GM18870 (cell line): ENCODE results near the gene PIM1.
"Not testable (repeated sequence)": the region's sequence is repeated elsewhere in the genome, so short reads cannot be mapped to it uniquely, and the experiment has no call there.

Experiments used
- ATAC-seq: cut with Tn5 transposase; IDR thresholded peaks from one replicate; pipeline ENCODE4 v1.9.1; 2021; ENCODE audit warnings: moderate library complexity; ENCODE audit not compliant: unreplicated experiment

PIM1 gene

DNA sequence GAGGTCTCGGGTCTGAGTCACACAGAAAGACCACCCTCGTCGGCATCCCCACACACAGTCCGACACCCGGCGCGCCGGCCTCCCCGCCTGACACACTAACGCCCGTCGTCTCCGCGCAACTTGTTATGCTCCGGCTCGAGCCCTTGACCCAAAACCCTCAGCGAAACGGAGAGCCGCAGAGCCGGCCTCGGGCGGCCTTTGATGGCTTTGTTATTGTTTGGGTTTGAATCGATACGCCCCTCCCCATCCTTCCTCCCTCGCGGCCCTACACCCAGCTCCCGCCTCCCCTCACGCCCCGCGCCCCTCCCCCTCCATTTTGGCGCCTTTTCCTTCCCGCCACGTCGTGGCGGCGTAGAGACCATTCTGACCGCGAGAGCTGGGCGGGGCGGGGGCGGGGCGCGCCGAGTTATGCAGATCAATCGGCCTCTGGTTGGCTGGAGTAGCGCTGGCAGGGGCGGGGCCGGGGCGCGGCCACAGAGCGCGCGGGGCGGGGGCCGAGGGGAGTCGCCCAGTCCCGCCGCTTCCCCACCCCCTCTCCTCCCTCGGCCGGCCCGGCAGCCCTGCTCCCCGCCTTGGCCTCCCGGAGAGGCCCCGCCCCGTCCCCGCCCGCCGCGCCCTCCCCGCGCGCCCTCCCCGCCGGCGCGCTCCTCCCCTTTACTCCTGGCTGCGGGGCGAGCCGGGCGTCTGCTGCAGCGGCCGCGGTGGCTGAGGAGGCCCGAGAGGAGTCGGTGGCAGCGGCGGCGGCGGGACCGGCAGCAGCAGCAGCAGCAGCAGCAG, at the start of gene PIM1:
TSS of gene PIM1 (plus strand) at position 657 of the 777 bp plus-strand sequence. CDS start 424 bp downstream, outside the sequence.
- no peak for ATAC-seq

GRCh38 chr6:37121556-37121955, 48.4 kb upstream of the PIM1 start:
- no peak for ATAC-seq

DNA sequence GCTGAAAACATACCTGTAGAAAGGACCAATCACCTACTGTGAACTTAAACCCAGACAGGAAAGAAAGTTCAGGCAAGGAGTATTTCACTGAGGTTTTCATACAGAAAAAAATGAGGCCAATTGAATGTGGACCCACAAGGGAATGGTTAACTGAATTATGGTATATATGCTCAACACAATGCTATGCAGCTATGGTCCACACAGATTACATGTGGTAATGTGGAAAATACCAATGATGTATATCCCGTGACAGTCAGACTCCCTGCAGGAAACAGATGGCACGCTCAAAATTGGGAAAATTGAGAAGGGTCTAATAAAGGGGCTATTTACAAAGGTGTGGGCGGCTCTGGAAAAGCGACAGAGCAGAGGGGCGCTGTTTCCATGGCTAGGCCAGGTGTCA, 47.1 kb upstream of the PIM1 start:
- ATAC-seq = no peak

GRCh38 chr6:37123957-37124729, 45.8 kb upstream of the PIM1 start:
- no peak for ATAC-seq

- ATAC-seq = no peak
Observed at GRCh38 chr6:37125774-37126492, 44.0 kb upstream of the PIM1 start.

GRCh38 chr6:37126493-37126958, 43.4 kb upstream of the PIM1 start:
- ATAC-seq = no peak

DNA sequence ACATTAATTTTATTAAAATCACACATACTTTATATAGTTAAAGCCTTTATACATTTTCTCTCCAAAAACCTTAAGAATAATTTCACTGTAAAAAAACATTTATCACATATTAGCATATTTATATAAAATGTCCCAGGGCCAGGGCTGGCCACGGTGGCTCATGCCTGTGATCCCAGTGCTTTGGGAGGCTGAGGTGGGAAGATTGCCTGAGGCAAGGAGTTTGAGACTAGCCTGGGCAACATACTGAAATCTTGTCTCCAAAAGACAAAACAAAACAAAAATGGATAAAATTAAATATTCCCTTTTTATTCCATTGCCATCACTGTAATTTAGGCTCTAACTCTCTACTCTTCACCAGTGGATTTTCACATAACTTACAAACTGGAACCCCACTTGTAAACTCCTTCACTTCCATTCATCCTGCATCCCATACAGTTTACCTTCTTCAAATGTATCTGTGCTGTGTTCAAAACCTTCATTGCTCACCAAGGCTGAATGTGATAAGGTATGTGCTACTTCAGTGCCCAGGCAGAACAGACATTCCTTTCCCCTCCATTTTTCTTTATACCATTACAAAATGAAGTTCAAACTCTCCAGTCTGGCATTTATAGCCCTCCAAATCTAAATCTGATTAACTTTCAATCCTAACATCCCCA, 42.9 kb upstream of the PIM1 start:
- ATAC-seq = no peak

DNA sequence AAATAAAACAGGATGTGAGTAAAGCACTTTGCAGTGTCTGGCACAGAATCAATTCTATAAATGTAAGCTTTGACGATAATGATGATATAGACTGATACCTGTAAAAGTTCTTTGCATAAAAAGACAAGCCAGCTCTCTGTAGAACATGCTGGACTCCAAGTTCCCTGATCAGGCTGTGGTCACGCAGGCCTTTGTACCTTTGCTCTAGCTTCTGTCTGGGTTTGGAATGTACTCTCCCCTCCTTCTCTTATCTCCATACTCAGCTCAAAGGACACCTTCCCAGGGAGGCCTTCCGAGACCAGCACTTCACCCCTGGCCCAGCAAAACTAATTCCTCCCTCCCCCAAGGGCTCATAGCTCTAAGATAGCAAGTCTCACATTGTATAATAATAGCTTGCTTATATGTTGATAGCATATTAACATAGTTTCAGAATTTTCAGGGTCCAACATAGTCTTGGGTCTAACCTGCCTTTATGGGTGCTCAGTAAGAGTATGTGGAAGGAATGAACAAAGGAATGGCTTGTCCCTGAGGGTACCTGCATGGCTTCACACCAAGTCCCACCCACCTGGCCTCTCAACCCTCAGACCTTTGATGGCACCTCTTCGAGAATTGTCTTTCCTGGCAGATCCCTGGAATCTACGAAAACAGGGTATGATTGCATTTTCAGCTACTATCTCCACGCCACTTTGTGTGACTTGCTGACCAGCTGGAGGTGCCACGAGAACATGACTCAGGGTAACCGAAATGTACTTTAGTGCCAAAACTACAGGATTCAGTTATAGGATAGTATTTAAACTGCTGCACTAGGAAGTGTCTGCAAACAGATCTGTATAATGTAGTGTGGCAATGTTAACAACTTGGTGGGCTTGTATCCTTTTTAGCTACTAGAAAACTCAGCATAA, 41.7 kb upstream of the PIM1 start:
- ATAC-seq = no peak

GRCh38 chr6:37128863-37129443, 41.0 kb upstream of the PIM1 start:
- ATAC-seq = not testable (repeated sequence)

DNA sequence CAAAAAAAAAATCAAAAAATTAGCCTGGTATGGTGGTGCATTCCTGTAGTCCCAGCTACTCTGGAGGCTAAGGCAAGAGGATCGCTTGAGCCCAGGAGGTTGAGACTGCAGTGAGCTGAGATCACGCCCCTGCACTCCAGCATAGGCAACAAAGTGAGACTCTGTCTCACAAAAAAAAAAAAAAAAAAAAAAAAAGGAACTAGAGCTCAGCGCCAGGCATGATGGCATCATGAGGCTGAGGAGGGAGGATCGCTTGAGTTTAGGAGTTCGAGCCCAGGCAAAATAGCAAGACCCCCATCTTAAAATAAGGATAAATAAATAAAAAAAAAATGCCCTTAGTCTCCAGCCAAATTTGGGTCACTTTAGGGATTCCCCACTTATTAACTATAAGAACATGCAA, 40.4 kb upstream of the PIM1 start:
- no peak for ATAC-seq

- ATAC-seq = no peak
Observed at GRCh38 chr6:37130704-37131103, 39.2 kb upstream of the PIM1 start.

- ATAC-seq = no peak
Observed at GRCh38 chr6:37131104-37131959, 38.6 kb upstream of the PIM1 start.

- ATAC-seq = no peak
Observed at GRCh38 chr6:37131960-37132253, 38.0 kb upstream of the PIM1 start.

DNA sequence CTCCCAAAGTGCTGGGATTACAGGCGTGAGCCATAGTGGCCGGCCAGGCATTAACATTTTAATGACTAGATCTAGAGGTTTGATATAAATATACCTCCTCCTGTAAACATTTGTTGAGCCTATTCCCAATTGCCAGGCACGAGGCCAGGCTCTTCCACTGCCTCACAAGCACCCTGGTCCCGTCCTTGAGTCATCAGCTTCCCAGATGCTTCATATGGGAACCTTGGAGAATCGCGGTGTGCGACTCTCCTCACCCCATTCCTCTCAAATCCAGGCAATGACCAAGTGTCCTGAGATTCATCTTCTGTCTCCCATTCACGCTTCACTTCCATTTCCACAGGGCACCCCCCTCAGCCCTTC, 35.9 kb upstream of the PIM1 start:
- no peak for ATAC-seq

DNA sequence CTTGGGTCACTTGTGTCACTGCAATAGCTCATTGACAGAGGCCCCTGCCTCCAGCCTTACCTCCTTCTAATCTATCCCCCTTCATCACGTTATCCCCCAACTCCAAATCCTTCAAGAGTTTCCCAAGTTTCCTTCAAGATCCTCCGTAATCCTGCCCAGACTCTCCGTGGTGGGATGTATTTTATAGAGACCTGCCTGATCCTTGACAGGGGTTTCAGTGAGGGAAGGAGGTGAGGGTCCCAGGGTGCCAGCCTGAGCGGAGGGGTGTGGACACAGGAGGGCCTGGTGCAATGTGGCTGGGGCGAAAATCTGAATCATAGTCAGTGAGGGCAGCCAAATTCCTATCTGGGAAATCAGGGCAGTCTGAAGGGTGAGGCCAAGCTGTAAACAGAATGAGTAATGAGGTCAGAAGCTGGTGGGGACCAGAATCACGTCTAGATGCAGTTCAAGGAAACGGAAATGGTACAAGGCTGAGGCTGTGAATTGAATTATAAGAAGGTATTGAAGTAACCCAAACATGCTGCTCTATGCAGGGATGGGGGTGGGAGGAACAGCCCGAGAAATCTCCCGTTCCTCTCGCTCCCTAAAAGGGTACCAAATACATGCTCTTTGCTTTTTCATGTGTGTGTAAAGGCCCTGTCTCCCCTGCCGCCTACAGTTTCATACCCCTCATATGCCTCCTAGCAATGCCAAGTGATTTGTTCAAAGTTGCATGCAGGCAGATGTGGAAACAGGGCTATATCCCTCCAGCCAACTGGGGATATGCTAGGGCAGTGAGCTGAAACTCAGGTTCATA, 35.4 kb upstream of the PIM1 start:
- ATAC-seq = no peak

DNA sequence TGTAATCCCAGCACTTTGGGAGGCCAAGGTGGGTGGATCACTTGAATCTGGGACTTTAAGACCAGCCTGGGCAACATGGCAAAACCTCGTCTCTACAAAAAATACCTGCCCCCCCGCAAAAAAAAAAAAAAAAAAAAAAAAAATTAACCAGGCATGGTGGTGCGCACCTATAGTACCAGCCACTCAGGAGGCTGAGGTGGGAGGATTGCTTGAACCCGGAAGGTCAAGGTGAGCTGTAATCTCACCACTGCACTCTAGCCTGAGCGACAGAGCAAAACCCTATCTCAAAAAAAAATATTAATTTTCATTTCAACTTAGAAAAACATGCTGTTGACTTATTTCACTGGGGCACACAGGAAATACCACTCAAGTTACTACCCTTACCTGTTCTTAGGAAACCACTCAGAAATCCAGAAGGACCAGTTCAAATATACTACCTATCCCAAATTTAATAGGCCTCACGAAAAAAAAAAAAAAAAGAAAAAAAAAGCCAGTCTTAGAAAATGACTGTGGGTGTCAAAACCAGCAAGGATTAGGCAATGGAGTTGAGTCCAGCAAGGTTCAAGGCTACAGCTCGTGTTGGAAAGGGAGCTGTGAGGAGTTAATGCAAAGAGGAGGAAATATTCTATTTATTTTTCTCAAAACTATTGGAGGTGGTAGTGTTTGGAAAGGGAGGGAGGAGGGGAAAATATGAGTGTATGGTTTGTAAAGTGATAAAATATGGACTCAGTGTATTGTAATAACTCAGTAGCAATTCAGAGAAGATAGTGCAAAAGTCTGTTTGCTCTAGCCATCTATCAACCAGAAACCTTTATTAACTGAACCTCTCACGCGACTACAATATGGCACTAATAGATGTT, 33.9 kb upstream of the PIM1 start:
- no peak for ATAC-seq

GRCh38 chr6:37136821-37137200, 33.1 kb upstream of the PIM1 start:
- no peak for ATAC-seq
